ENCODE measurements around the gene ASB3.

DNA sequence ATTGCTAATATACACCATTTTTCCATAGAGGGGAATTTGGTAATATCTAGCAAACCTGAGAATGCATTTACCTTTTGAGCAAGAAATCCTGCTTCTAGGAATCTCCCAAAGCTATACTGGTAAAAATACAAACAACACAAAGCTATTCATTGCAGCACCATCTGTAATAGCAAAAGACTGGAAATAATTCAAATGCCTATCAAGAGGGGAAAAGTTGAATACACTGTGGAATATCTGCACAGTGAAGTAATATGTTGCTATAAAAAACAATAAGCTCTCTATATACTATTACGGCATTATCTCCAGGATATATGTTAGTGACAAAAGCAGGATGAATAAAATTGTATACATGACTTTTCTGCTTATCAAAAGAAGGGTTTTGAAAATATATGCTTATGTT, 131.5 kb downstream of the ASB3 start:
- TF ChIP-seq CEBPB (IDR thresholded peaks at IDR 0.05) (no peak), GATA3 (IDR thresholded peaks at IDR 0.05; ENCODE audit: borderline replicate concordance) (no peak), MYC (IDR thresholded peaks at IDR 0.05; ENCODE audit: borderline replicate concordance, low read length) (no peak)
- TF ChIP-seq, protein P1, sequence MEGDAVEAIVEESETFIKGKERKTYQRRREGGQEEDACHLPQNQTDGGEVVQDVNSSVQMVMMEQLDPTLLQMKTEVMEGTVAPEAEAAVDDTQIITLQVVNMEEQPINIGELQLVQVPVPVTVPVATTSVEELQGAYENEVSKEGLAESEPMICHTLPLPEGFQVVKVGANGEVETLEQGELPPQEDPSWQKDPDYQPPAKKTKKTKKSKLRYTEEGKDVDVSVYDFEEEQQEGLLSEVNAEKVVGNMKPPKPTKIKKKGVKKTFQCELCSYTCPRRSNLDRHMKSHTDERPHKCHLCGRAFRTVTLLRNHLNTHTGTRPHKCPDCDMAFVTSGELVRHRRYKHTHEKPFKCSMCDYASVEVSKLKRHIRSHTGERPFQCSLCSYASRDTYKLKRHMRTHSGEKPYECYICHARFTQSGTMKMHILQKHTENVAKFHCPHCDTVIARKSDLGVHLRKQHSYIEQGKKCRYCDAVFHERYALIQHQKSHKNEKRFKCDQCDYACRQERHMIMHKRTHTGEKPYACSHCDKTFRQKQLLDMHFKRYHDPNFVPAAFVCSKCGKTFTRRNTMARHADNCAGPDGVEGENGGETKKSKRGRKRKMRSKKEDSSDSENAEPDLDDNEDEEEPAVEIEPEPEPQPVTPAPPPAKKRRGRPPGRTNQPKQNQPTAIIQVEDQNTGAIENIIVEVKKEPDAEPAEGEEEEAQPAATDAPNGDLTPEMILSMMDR (IDR thresholded peaks at IDR 0.05) = no peak
